ENCODE measurements around the gene CLEC2L. TPM values are rescaled to one million over a fixed set of nuclear protein-coding genes. Genes with fewer than 3 reads are reported as not detected.

CLEC2L gene
- total and polyA plus RNA-seq, 4 donors = 0.05 TPM; not detected in 3

GRCh38 chr7:139576179-139576973 lies 52.9 kb downstream of the CLEC2L start:
- DNase-seq (ENCODE audit: low spot score) = no peak
- no peak for TF ChIP-seq ZBTB33 (IDR thresholded peaks at IDR 0.05)
- no peak for TF ChIP-seq REST (IDR thresholded peaks at IDR 0.05)
- no peak for TF ChIP-seq ATF3 (IDR thresholded peaks at IDR 0.05)
- TF ChIP-seq SP1 (IDR thresholded peaks at IDR 0.05) = no peak
- no peak for TF ChIP-seq RAD21 (IDR thresholded peaks at IDR 0.05)
- no peak for TF ChIP-seq FOXA2 (IDR thresholded peaks at IDR 0.05)
- TF ChIP-seq GABPA (IDR thresholded peaks at IDR 0.05 in 1 of 2, conservative IDR thresholded peaks at IDR 0.05 in 1 of 2) = no peak
- TF ChIP-seq YY1 (IDR thresholded peaks at IDR 0.05) = no peak
- no peak for TF ChIP-seq HNF4G (IDR thresholded peaks at IDR 0.05)
- no peak for TF ChIP-seq TAF1 (conservative IDR thresholded peaks at IDR 0.05)
- TF ChIP-seq FOXA1 (IDR thresholded peaks at IDR 0.05) = no peak
- TF ChIP-seq CTCF (IDR thresholded peaks at IDR 0.05; ENCODE audit: low read depth, low read length, missing input control) = no peak
- TF ChIP-seq RXRA (IDR thresholded peaks at IDR 0.05) = no peak
- TF ChIP-seq HNF4A (conservative IDR thresholded peaks at IDR 0.05) = no peak
- no peak for TF ChIP-seq JUND (IDR thresholded peaks at IDR 0.05)
- no peak for TF ChIP-seq NR2F2 (IDR thresholded peaks at IDR 0.05)
- TF ChIP-seq EGR1 (IDR thresholded peaks at IDR 0.05; ENCODE audit: low read depth in 2 of 2) = no peak
- Histone ChIP-seq H3K4me3 (ENCODE audit: low read depth in 1 of 3, low read length in 3 of 3) (no peak overlapping the region), H3K27ac (ENCODE audit: low read depth in 1 of 2, low read length in 2 of 2) (no peak overlapping the region), H3K9ac (ENCODE audit: low read depth in 1 of 2, low read length in 2 of 2) (no peak overlapping the region), H3K27me3 (ENCODE audit: control insufficient read depth in 4 of 4, insufficient read depth in 4 of 4, low read length in 3 of 4) (no peaks in the 10 kb centered on the region), H3K36me3 (ENCODE audit: control insufficient read depth in 4 of 4, insufficient read depth in 3 of 4, low read depth in 1 of 4, low read length in 3 of 4) (peaks cover 33 to 83% (median 48%) of the 10 kb centered on the region in 4 donors), H3K9me3 (ENCODE audit: control insufficient read depth in 4 of 4, low read length in 3 of 4) (no peaks in the 10 kb centered on the region), H3K4me1 (ENCODE audit: control insufficient read depth in 4 of 4, insufficient read depth in 4 of 4, low read length in 3 of 4) (no peaks in the 10 kb centered on the region)
- WGBS = 98% methylated on average over 11 of the region's 11 CpGs

Measured in liver (tissue), 9 donors.